GM23338 (cell line): ENCODE results near the gene TNFRSF12A. TPM values are rescaled to one million over a fixed set of nuclear protein-coding genes. Genes with fewer than 3 reads are reported as not detected.

Experiments used
- ATAC-seq: fragments of 200-7000 bp; cut with Tn5 transposase; 3 replicates; pipeline ENCODE4 v1.9.1; 2020
- DNase-seq: peaks from one replicate; pipeline ENCODE4 v3.0.0-alpha.2; 2015; ENCODE audit warnings: low spot score
- H2AFZ ChIP-seq: fragments of 200-600 bp; sonication (generic); 2 replicates; pipeline ENCODE4 v1.8.0; 2016; ENCODE audit warnings: antibody characterized with exemption, mild to moderate bottlenecking, moderate library complexity
- H3F3A ChIP-seq: fragments of 200-600 bp; sonication (generic); replicated peaks from 2 replicates; pipeline ENCODE4 v1.8.0; 2017; ENCODE audit warnings: antibody characterized with exemption, mixed run types, low read depth
- H3K27ac ChIP-seq: fragments of 200-600 bp; sonication (generic); 2 replicates; pipeline ENCODE4 v1.6.1; 2016; ENCODE audit warnings: low read depth
- H3K27me3 ChIP-seq: fragments of 200-600 bp; sonication (generic); 2 replicates; pipeline ENCODE4 v1.8.0; 2016; ENCODE audit warnings: mild to moderate bottlenecking, mixed run types, moderate library complexity; ENCODE audit not compliant: insufficient read depth
- H3K36me3 ChIP-seq: fragments of 200-600 bp; sonication (generic); 2 replicates; pipeline ENCODE4 v1.8.0; 2016; ENCODE audit warnings: mild to moderate bottlenecking; ENCODE audit not compliant: insufficient read depth
- H3K4me1 ChIP-seq: fragments of 200-600 bp; sonication (generic); 2 replicates; pipeline ENCODE4 v1.8.0; 2016; ENCODE audit warnings: mild to moderate bottlenecking, moderate library complexity; ENCODE audit not compliant: insufficient read depth
- H3K4me2 ChIP-seq: fragments of 200-600 bp; sonication (generic); 2 replicates; pipeline ENCODE4 v1.7.1; 2017; ENCODE audit warnings: mixed run types
- H3K4me3 ChIP-seq: fragments of 200-600 bp; sonication (generic); 2 replicates; pipeline ENCODE4 v1.6.1; 2016; ENCODE audit warnings: mixed run types
- H3K79me2 ChIP-seq: fragments of 200-600 bp; sonication (generic); replicated peaks from 2 replicates; pipeline ENCODE4 v1.8.0; 2017; ENCODE audit warnings: mild to moderate bottlenecking; ENCODE audit not compliant: insufficient read depth
- H3K9me2 ChIP-seq: fragments of 200-600 bp; sonication (generic); 2 replicates; pipeline ENCODE4 v1.8.0; 2017; ENCODE audit not compliant: insufficient read depth
- H4K20me1 ChIP-seq: fragments of 200-600 bp; sonication (generic); replicated peaks from 2 replicates; pipeline ENCODE4 v1.8.0; 2017; ENCODE audit warnings: mild to moderate bottlenecking; ENCODE audit not compliant: insufficient read depth
- H3K27ac Mint-ChIP-seq: 2 replicates; pipeline ENCODE4 v1.8.0; 2020; ENCODE audit warnings: inconsistent platforms, mild to moderate bottlenecking, moderate library complexity, mixed read lengths
- H3K27me3 Mint-ChIP-seq: 3 replicates; pipeline ENCODE4 v1.8.0; 2022; ENCODE audit warnings: low read depth, mild to moderate bottlenecking, moderate library complexity, mixed read lengths, inconsistent platforms; ENCODE audit not compliant: insufficient read depth, poor library complexity
- H3K36me3 Mint-ChIP-seq: 3 replicates; pipeline ENCODE4 v1.8.0; 2021; ENCODE audit warnings: low read depth, mild to moderate bottlenecking, inconsistent platforms, moderate library complexity, mixed read lengths
- H3K4me1 Mint-ChIP-seq: 3 replicates; pipeline ENCODE4 v1.8.0; 2020; ENCODE audit warnings: mild to moderate bottlenecking, inconsistent platforms, mixed read lengths
- H3K4me3 Mint-ChIP-seq: 3 replicates; pipeline ENCODE4 v1.8.0; 2021; ENCODE audit warnings: moderate library complexity, mild to moderate bottlenecking, inconsistent platforms, mixed read lengths
- H3K9me3 Mint-ChIP-seq: 3 replicates; pipeline ENCODE4 v1.8.0; 2020; ENCODE audit warnings: moderate library complexity, mild to moderate bottlenecking, inconsistent platforms, mixed read lengths
- CREB1 ChIP-seq: fragments of 250-450 bp; sonication (Bioruptor Pico); IDR thresholded peaks from 2 replicates; pipeline ENCODE4 v1.5.0; 2020; ENCODE audit warnings: low read depth, mild to moderate bottlenecking, moderate library complexity
- CTCF ChIP-seq, 2 experiments: fragments of 200-600 bp in 1 of 2; sonication (generic) in 1 of 2; conservative IDR thresholded peaks; 2 replicates each; pipeline versions ENCODE4 v1.5.1 to v1.6.1; 2016 to 2017; ENCODE audit warnings: antibody characterized with exemption in 2 of 2, low read depth in 2 of 2, mild to moderate bottlenecking in 2 of 2, moderate library complexity in 1 of 2
- EZH2phosphoT487 ChIP-seq: fragments of 200-600 bp; sonication (generic); IDR thresholded peaks from one replicate; pipeline ENCODE4 v1.8.1; 2018; ENCODE audit warnings: antibody characterized with exemption; ENCODE audit not compliant: unreplicated experiment
- JUNB ChIP-seq: IDR thresholded peaks from one replicate; pipeline ENCODE4 v1.6.1; 2016; ENCODE audit warnings: antibody characterized with exemption; ENCODE audit not compliant: unreplicated experiment
- NANOG ChIP-seq: IDR thresholded peaks from 2 replicates; pipeline ENCODE4 v1.6.1; 2016; ENCODE audit warnings: antibody characterized with exemption, borderline replicate concordance
- POLR2AphosphoS5 ChIP-seq: IDR thresholded peaks from 2 replicates; pipeline ENCODE4 v1.6.1; 2016; ENCODE audit warnings: antibody characterized with exemption, low read depth
- REST ChIP-seq: IDR thresholded peaks from one replicate; pipeline ENCODE4 v1.6.1; 2018; ENCODE audit warnings: antibody characterized with exemption; ENCODE audit not compliant: unreplicated experiment
- STAT1 ChIP-seq: IDR thresholded peaks from one replicate; pipeline ENCODE4 v1.6.1; 2016; ENCODE audit warnings: antibody characterized with exemption; ENCODE audit not compliant: unreplicated experiment
- ZNF114 ChIP-seq: fragments of 250-450 bp; sonication (Bioruptor Pico); IDR thresholded peaks from 2 replicates; pipeline ENCODE4 v1.5.0; 2020; ENCODE audit warnings: mild to moderate bottlenecking, moderate library complexity
- ZNF331 ChIP-seq: fragments of 250-450 bp; sonication (Bioruptor Pico); IDR thresholded peaks from 2 replicates; pipeline ENCODE4 v1.5.0; 2020; ENCODE audit warnings: low read depth, mild to moderate bottlenecking, moderate library complexity
- polyA plus RNA-seq: library from polyadenylated mRNA; unstranded; fragments of >200 nt; fragmentation: Nextera tagmentation; extraction: Ambion mirVana; gene quantifications from 2 replicates; pipeline ENCODE4 v1.2.1, GENCODE V29; 2016
- total RNA-seq: library from RNA; depleted of rRNA; stranded (reverse); fragments of >200 nt; shearing (Covaris generic); gene quantifications from 2 replicates; pipeline ENCODE4 v1.2.3, GENCODE V29; 2014
- TF ChIP-seq, protein P1 (sequence below): IDR thresholded peaks from 2 replicates; pipeline ENCODE4 v1.6.1; 2016; ENCODE audit warnings: antibody characterized with exemption

TNFRSF12A gene
- total and polyA plus RNA-seq, 2 experiments from 2014 or later: 78.0 to 152 TPM

DNA sequence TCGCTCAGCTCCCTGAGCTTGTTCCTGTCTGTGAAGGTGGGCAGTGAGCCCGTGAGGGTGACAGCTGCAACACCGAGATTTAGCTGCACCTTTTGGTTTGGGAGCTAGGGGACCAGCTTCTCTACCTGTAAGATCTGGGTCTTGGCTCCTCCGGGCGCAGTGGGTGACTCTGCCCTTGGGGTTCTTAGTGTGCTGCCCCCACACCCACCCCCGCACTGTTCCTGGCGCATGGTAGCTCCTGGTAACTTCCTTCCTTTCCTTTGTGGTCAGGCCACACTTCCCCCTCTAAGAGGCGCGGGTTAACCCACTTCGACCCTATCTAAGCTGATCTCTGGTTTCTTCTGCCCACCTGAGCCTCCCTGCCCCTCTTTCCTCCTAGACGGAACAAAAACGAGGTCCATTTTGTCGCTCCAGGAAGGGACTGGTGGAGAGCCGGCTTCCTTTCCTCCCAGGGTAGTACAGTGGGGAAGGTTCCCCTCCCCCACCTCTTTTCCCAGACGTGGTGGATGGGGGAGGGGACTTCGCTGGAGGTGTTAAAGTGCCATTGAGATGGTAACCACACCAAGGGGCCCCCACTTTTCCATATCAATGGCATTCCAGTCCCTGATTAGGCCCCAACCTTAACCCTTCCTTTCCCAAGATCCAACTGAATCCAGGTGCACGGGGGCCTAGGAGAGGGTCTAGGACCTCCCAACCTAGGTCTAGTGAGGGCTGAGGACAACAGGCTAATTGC is 12.0 kb upstream of the TNFRSF12A start:
- peaks cover 51% of the 10 kb centered on the region for H3K4me1 Mint-ChIP-seq
- Histone ChIP-seq H3K9me2 (no peaks in the 10 kb centered on the region), H4K20me1 (no peaks in the 10 kb centered on the region), H3K27ac (peak overlapping the region; percentile 100), H3K79me2 (no peaks in the 10 kb centered on the region; the same call in 1 of the 2 replicates), H3K4me3 (peak overlapping the region; percentile 55), H2AFZ (no peak overlapping the region), H3K36me3 (no peaks in the 10 kb centered on the region), H3K27me3 (peaks cover 11% of the 10 kb centered on the region), H3K4me2 (peak overlapping the region; percentile 90), H3F3A (peaks cover 43% of the 10 kb centered on the region), H3K4me1 (peaks cover 67% of the 10 kb centered on the region)
- peak; percentile 23 for ATAC-seq
- DNase-seq: peak; percentile 99
- TF ChIP-seq, protein P1, sequence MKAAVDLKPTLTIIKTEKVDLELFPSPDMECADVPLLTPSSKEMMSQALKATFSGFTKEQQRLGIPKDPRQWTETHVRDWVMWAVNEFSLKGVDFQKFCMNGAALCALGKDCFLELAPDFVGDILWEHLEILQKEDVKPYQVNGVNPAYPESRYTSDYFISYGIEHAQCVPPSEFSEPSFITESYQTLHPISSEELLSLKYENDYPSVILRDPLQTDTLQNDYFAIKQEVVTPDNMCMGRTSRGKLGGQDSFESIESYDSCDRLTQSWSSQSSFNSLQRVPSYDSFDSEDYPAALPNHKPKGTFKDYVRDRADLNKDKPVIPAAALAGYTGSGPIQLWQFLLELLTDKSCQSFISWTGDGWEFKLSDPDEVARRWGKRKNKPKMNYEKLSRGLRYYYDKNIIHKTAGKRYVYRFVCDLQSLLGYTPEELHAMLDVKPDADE: peak; percentile 73
- TF ChIP-seq EZH2phosphoT487 (no peak), ZNF114 (CRISPR knock-in tag) (peak; percentile 91; the same call in 1 of the 2 replicates), POLR2AphosphoS5 (peak; percentile 63), CREB1 (CRISPR knock-in tag) (peak; percentile 87), CTCF (conservative IDR thresholded peaks at IDR 0.05; ENCODE audit: low read depth in 2 of 2) (no peak), STAT1 (no peak), REST (peak; percentile 36), NANOG (peak; percentile 90), JUNB (no peak), ZNF331 (CRISPR knock-in tag) (0 out of 2 replicates have a peak, but pooled peaks have one; percentile 31)
- H3K4me3 Mint-ChIP-seq: peak overlapping the region; percentile 82
- H3K27ac Mint-ChIP-seq: peak overlapping the region; percentile 100
- no peaks in the 10 kb centered on the region for H3K9me3 Mint-ChIP-seq
- peaks cover 9% of the 10 kb centered on the region; the same call in 2 of the 3 replicates for H3K36me3 Mint-ChIP-seq
- H3K27me3 Mint-ChIP-seq: peaks cover 42% of the 10 kb centered on the region
